Ascending aorta (tissue), 2 donors: ENCODE results near the gene CTNNA2. TPM values are rescaled to one million over a fixed set of nuclear protein-coding genes. Genes with fewer than 3 reads are reported as not detected.

Experiments
- DNase-seq, 2 donors: peaks; one replicate each; pipeline ENCODE4 v3.0.0-alpha.2; 2019; ENCODE audit warnings: low spot score in 2 of 2
- H3K27ac ChIP-seq, 2 donors: fragments of 200-600 bp; sonication (generic); one replicate each; pipeline ENCODE4 v1.5.1; 2016 to 2017; ENCODE audit warnings: mild to moderate bottlenecking in 1 of 2
- H3K27me3 ChIP-seq: fragments of 200-600 bp; sonication (generic); one replicate; pipeline ENCODE4 v1.5.1; 2017
- H3K36me3 ChIP-seq, 2 donors: fragments of 200-600 bp; sonication (generic); one replicate each; pipeline ENCODE4 v1.5.1; 2016
- H3K4me1 ChIP-seq, 2 donors: fragments of 200-600 bp; sonication (generic); one replicate each; pipeline ENCODE4 v1.5.1; 2016 to 2017; ENCODE audit warnings: mild to moderate bottlenecking in 1 of 2
- H3K4me3 ChIP-seq, 2 donors: fragments of 200-600 bp; sonication (generic); one replicate each; pipeline ENCODE4 v1.5.1; 2016 to 2017; ENCODE audit warnings: mild to moderate bottlenecking in 1 of 2
- H3K9me3 ChIP-seq, 2 donors: fragments of 200-600 bp; sonication (generic); one replicate each; pipeline ENCODE4 v1.5.1; 2016
- CTCF ChIP-seq, 3 experiments: fragments of 200-600 bp in 2 of 3; fragments of 450-650 bp in 1 of 3; sonication (generic) in 2 of 3; IDR thresholded peaks; one replicate each; pipeline ENCODE4 v1.5.1; 2016 to 2019; ENCODE audit warnings: antibody characterized with exemption in 3 of 3, mild to moderate bottlenecking in 1 of 3, moderate library complexity in 1 of 3
- intact Hi-C: fragments of 100-400 bp; cut with DNase I; formaldehyde crosslinking; loops from one replicate; pipeline ENCODE4 v1.15.1; 2023
- total RNA-seq: library from RNA; depleted of rRNA; stranded (reverse); fragments of >200 nt; gene quantifications from one replicate; pipeline ENCODE4 v1.1.0, GENCODE V29; 2016

The CTNNA2 gene
- total RNA-seq, 1 donor from 2014 or later: not detected

DNA sequence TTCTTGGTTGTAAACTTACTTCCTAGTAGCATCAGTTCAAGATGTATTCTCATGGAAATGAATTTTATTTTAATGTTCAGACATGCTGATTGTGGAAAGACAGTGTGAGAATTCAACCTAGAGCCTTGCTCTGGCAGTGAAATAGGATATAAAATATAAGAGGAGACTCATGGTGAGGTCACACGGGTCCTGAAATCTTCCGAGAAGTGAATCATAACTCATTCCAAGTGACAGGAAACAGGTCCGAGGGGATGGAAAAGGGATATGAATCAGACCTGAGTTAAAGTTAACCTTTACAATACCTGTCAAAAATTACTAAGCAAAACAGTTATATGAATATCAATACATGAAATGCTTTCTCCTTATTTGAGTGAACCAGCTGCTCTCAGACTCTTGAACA, 976.9 kb downstream of the CTNNA2 start:
- Histone ChIP-seq H3K27me3 (no peaks in the 10 kb centered on the region), H3K27ac (no peak overlapping the region), H3K4me3 (no peak overlapping the region), H3K36me3 (no peaks in the 10 kb centered on the region), H3K4me1 (no peaks in the 10 kb centered on the region), H3K9me3 (no peaks in the 10 kb centered on the region)
- no peak for DNase-seq
- intact Hi-C loops: no loop called here
- no peak for TF ChIP-seq CTCF (IDR thresholded peaks at IDR 0.05)

GRCh38 chr2:80490964-80491363, 978.1 kb downstream of the CTNNA2 start:
- intact Hi-C loops: no loop called here
- no peak overlapping the region for H3K4me3 ChIP-seq
- no peaks in the 10 kb centered on the region for H3K4me1 ChIP-seq
- H3K9me3 ChIP-seq: no peaks in the 10 kb centered on the region
- H3K36me3 ChIP-seq: no peaks in the 10 kb centered on the region
- no peaks in the 10 kb centered on the region for H3K27me3 ChIP-seq
- no peak for DNase-seq
- TF ChIP-seq CTCF (IDR thresholded peaks at IDR 0.05): no peak
- H3K27ac ChIP-seq: no peak overlapping the region

GRCh38 chr2:80496346-80496745, 983.5 kb downstream of the CTNNA2 start:
- Histone ChIP-seq H3K4me1 (no peaks in the 10 kb centered on the region), H3K9me3 (no peaks in the 10 kb centered on the region), H3K4me3 (no peak overlapping the region), H3K27ac (no peak overlapping the region), H3K27me3 (no peaks in the 10 kb centered on the region), H3K36me3 (no peaks in the 10 kb centered on the region)
- intact Hi-C loops: no loop called here
- TF ChIP-seq CTCF (IDR thresholded peaks at IDR 0.05): no peak
- no peak for DNase-seq

GRCh38 chr2:80496775-80497174, 983.9 kb downstream of the CTNNA2 start:
- no peaks in the 10 kb centered on the region for H3K9me3 ChIP-seq
- H3K27me3 ChIP-seq: no peaks in the 10 kb centered on the region
- H3K4me1 ChIP-seq: no peaks in the 10 kb centered on the region
- intact Hi-C loops: no loop called here
- no peak for TF ChIP-seq CTCF (IDR thresholded peaks at IDR 0.05)
- no peak overlapping the region for H3K27ac ChIP-seq
- no peaks in the 10 kb centered on the region for H3K36me3 ChIP-seq
- H3K4me3 ChIP-seq: no peak overlapping the region
- no peak for DNase-seq

DNA sequence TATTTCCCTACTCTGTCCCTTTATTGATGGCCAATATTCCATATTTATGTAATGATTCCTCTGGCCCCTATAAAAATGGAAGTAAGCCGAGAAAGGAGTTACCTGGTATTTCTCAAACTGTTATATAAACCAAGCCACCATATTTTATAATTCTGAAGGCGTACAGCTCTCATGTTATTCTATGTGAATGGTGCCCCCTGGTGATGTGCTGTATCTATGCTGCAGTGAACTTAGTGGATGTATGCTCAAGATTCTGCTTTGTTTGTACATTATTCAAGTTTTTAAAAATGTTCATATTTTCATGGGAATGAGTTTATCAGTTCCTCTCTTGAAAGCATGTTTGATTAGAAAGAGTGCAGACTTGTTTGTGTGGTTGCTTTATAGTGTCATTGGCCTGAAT, 986.2 kb downstream of the CTNNA2 start:
- no peak for TF ChIP-seq CTCF (IDR thresholded peaks at IDR 0.05)
- Histone ChIP-seq H3K4me3 (no peak overlapping the region), H3K36me3 (no peaks in the 10 kb centered on the region), H3K9me3 (no peaks in the 10 kb centered on the region), H3K27ac (no peak overlapping the region), H3K27me3 (no peaks in the 10 kb centered on the region), H3K4me1 (no peaks in the 10 kb centered on the region)
- intact Hi-C loops: no loop called here
- no peak for DNase-seq
